OCI-LY7 (cell line): ENCODE data around the gene ACER3. TPM values are rescaled to one million over a fixed set of nuclear protein-coding genes. Genes with fewer than 3 reads are reported as not detected.

Experiments used
- BruUV-seq: library from RNA; stranded (reverse); fragments of 400-500 nt; replicated peaks from 2 replicates; lab custom pipeline; 2021; lab: Mats Ljungman, UMichigan
- CTCF ChIA-PET: fragments of 300-600 bp; sonication (Branson Sonifier 250); formaldehyde crosslinking; loops from one replicate; lab custom pipeline; 2022; ENCODE audit warnings: antibody characterized with exemption; ENCODE audit not compliant: unreplicated experiment; lab: Charles Lee
- POLR2A ChIA-PET: fragments of 300-600 bp; sonication (Branson Sonifier 250); formaldehyde crosslinking; loops from one replicate; lab custom pipeline; 2022; ENCODE audit warnings: antibody characterized with exemption; lab: Charles Lee
- DNase-seq: peaks from one replicate; pipeline ENCODE4 v3.0.0-alpha.2; 2015; ENCODE audit warnings: low spot score
- H2AFZ ChIP-seq: fragments of 200-600 bp; sonication (generic), shearing (Covaris generic); 2 replicates; pipeline ENCODE4 v1.6.1; 2014; ENCODE audit warnings: mild to moderate bottlenecking, antibody characterized with exemption, low read length, moderate library complexity
- H3K27ac ChIP-seq: fragments of 200-600 bp; sonication (generic); 2 replicates; pipeline ENCODE4 v1.5.1; 2014; ENCODE audit warnings: mixed run types, low read depth, mild to moderate bottlenecking, moderate library complexity, low read length, inconsistent platforms; ENCODE audit not compliant: poor library complexity, severe bottlenecking
- H3K36me3 ChIP-seq: fragments of 200-600 bp; sonication (generic); 2 replicates; pipeline ENCODE4 v1.6.1; 2014; ENCODE audit warnings: mild to moderate bottlenecking, antibody characterized with exemption, low read length, moderate library complexity, mixed read lengths; ENCODE audit not compliant: insufficient read depth
- H3K4me1 ChIP-seq: fragments of 200-600 bp; sonication (generic); 2 replicates; pipeline ENCODE4 v1.5.1; 2014; ENCODE audit warnings: mild to moderate bottlenecking, low read length; ENCODE audit not compliant: insufficient read depth, poor library complexity, severe bottlenecking
- H3K4me2 ChIP-seq: fragments of 200-600 bp; sonication (generic); 2 replicates; pipeline ENCODE4 v1.6.1; 2014; ENCODE audit warnings: mild to moderate bottlenecking, low read length
- H3K4me3 ChIP-seq: fragments of 200-600 bp; sonication (generic); 2 replicates; pipeline ENCODE4 v1.5.1; 2014; ENCODE audit warnings: mild to moderate bottlenecking, low read depth, low read length; ENCODE audit not compliant: poor library complexity, severe bottlenecking
- H3K79me2 ChIP-seq: fragments of 200-600 bp; sonication (generic); 2 replicates; pipeline ENCODE4 v1.6.1; 2016; ENCODE audit warnings: low read depth, mild to moderate bottlenecking, low read length, moderate library complexity, mixed read lengths; ENCODE audit not compliant: insufficient read depth
- H3K9me2 ChIP-seq: fragments of 200-600 bp; sonication (generic); 2 replicates; pipeline ENCODE4 v1.6.1; 2016; ENCODE audit warnings: mild to moderate bottlenecking, low read length, mixed read lengths; ENCODE audit not compliant: insufficient read depth
- H3K9me3 ChIP-seq: fragments of 200-600 bp; sonication (generic); 2 replicates; pipeline ENCODE4 v1.6.1; 2014; ENCODE audit warnings: mild to moderate bottlenecking, mixed run types, low read length, mixed read lengths
- H4K20me1 ChIP-seq: fragments of 200-600 bp; sonication (generic); 2 replicates; pipeline ENCODE4 v1.6.1; 2014; ENCODE audit warnings: mild to moderate bottlenecking, antibody characterized with exemption, low read length, moderate library complexity, mixed read lengths; ENCODE audit not compliant: insufficient read depth
- EZH2phosphoT487 ChIP-seq: fragments of 200-600 bp; sonication (generic); IDR thresholded peaks from 2 replicates; pipeline ENCODE4 v1.6.1; 2018; ENCODE audit warnings: low read depth, borderline replicate concordance, mild to moderate bottlenecking, mixed run types, antibody characterized with exemption, low read length, moderate library complexity, mixed read lengths
- intact Hi-C: fragments of 100-400 bp; cut with micrococcal nuclease; formaldehyde crosslinking; loops from one replicate; pipeline ENCODE4 v1.10.0; 2022; ENCODE audit not compliant: unreplicated experiment
- total RNA-seq, 2 experiments: library from RNA; depleted of rRNA in 1 of 2; stranded (reverse); fragments of >200 nt in 1 of 2; shearing (Covaris generic) in 1 of 2; gene quantifications; 2 replicates each; pipeline ENCODE4 v1.2.3, GENCODE V29; 2014 to 2022
- TF ChIP-seq, protein P1 (sequence below): fragments of 200-600 bp; sonication (generic); conservative IDR thresholded peaks from 2 replicates; pipeline ENCODE4 v1.5.1; 2014; ENCODE audit warnings: mild to moderate bottlenecking, antibody characterized with exemption, low read length, moderate library complexity, mixed read lengths

Gene ACER3
- total RNA-seq, 2 experiments from 2014 or later = 3.0 to 12.2 TPM

DNA sequence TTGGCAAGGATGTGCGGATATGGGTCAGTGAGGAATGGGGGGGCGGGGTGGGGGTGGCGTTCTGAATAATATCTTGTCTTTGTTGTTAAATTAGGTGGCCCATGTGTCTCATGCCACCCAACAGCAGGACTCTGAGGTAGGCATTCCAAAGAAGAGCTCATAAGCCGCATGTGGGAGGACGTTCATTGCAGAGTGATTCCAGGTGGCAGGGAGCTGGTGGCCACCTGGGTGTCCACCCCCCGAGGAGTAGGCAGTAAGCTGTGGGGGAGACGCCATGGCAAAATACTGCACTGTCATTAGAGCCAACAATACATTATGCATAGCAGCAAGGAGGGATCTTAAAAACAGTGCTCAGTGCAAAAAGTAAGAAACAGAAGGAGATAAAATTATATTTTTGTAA lies 191.8 kb downstream of the ACER3 start:
- CTCF ChIA-PET = no interaction called here
- POLR2A ChIA-PET = no interaction called here
- Histone ChIP-seq H3K36me3 (no peaks in the 10 kb centered on the region), H3K9me2 (no peaks in the 10 kb centered on the region), H2AFZ (no peak overlapping the region), H3K4me3 (no peak overlapping the region), H4K20me1 (no peaks in the 10 kb centered on the region), H3K4me2 (no peak overlapping the region), H3K9me3 (no peaks in the 10 kb centered on the region), H3K79me2 (no peaks in the 10 kb centered on the region), H3K27ac (no peak overlapping the region), H3K4me1 (no peaks in the 10 kb centered on the region)
- TF ChIP-seq, protein P1, sequence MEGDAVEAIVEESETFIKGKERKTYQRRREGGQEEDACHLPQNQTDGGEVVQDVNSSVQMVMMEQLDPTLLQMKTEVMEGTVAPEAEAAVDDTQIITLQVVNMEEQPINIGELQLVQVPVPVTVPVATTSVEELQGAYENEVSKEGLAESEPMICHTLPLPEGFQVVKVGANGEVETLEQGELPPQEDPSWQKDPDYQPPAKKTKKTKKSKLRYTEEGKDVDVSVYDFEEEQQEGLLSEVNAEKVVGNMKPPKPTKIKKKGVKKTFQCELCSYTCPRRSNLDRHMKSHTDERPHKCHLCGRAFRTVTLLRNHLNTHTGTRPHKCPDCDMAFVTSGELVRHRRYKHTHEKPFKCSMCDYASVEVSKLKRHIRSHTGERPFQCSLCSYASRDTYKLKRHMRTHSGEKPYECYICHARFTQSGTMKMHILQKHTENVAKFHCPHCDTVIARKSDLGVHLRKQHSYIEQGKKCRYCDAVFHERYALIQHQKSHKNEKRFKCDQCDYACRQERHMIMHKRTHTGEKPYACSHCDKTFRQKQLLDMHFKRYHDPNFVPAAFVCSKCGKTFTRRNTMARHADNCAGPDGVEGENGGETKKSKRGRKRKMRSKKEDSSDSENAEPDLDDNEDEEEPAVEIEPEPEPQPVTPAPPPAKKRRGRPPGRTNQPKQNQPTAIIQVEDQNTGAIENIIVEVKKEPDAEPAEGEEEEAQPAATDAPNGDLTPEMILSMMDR = no peak
- no peak for TF ChIP-seq EZH2phosphoT487
- intact Hi-C loops = no loop called here
- no peak for DNase-seq
- no TSS peak for BruUV-seq

- no peak overlapping the region for H3K4me3 ChIP-seq
- TF ChIP-seq, protein P1 = no peak
- TF ChIP-seq EZH2phosphoT487 = no peak
- no peaks in the 10 kb centered on the region for H4K20me1 ChIP-seq
- no peaks in the 10 kb centered on the region for H3K9me3 ChIP-seq
- no peaks in the 10 kb centered on the region for H3K36me3 ChIP-seq
- no peaks in the 10 kb centered on the region for H3K4me1 ChIP-seq
- no peak overlapping the region for H3K4me2 ChIP-seq
- no peak overlapping the region for H3K27ac ChIP-seq
- no peak overlapping the region for H2AFZ ChIP-seq
- DNase-seq = no peak
- POLR2A ChIA-PET = interaction anchor here (0.6 kb wide), 1 partner anchor 624 kb away, joined by 4 read pairs; no protein-coding TSS in a partner anchor
- no TSS peak for BruUV-seq
- CTCF ChIA-PET = no interaction called here
- intact Hi-C loops = no loop called here
- no peaks in the 10 kb centered on the region for H3K79me2 ChIP-seq
- H3K9me2 ChIP-seq = no peaks in the 10 kb centered on the region
Measured at GRCh38 chr11:77053217-77054015, 192.7 kb downstream of the ACER3 start.

DNA sequence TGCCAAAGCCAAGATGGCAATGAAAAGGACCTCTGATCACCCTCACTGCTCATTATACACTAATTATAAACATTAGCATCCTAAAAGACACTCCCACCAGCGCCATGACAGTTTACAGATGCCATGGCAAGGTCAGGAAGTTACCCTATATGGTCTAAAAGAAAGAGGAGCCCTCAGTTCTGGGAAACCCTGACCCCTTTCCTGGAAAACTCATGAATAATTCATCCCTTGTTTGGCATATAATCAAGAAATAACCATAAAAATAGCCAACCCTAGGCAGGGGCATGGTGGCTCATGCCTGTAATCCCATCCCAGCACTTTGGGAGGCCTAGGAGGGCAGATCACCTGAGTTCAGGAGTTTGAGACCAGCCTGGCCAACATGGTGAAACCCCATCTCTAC lies 193.4 kb downstream of the ACER3 start:
- Histone ChIP-seq H3K4me3 (no peak overlapping the region), H3K9me3 (no peaks in the 10 kb centered on the region), H2AFZ (no peak overlapping the region), H3K79me2 (no peaks in the 10 kb centered on the region), H4K20me1 (no peaks in the 10 kb centered on the region), H3K27ac (no peak overlapping the region), H3K9me2 (no peaks in the 10 kb centered on the region), H3K4me1 (no peaks in the 10 kb centered on the region), H3K4me2 (no peak overlapping the region), H3K36me3 (no peaks in the 10 kb centered on the region)
- DNase-seq = no peak
- POLR2A ChIA-PET = interaction anchor here (0.6 kb wide), 1 partner anchor 623 kb away, joined by 4 read pairs; no protein-coding TSS in a partner anchor
- no TSS peak for BruUV-seq
- TF ChIP-seq, protein P1 = no peak
- no peak for TF ChIP-seq EZH2phosphoT487
- intact Hi-C loops = no loop called here
- CTCF ChIA-PET = no interaction called here
